HCT116 (cell line): ENCODE results near the gene GUCY2D. TPM values are rescaled to one million over a fixed set of nuclear protein-coding genes. Genes with fewer than 3 reads are reported as not detected.

ENCODE experiments used
- ATAC-seq: fragments of 200-7000 bp; cut with Tn5 transposase; 2 replicates; pipeline ENCODE4 v1.9.1; 2020; ENCODE audit warnings: mild to moderate bottlenecking, moderate library complexity
- BruUV-seq: library from RNA; stranded (reverse); fragments of 400-500 nt; replicated peaks from 2 replicates; lab custom pipeline; 2021; lab: Mats Ljungman, UMichigan
- CTCF ChIA-PET: fragments of 300-600 bp; sonication (Branson Sonifier 250); formaldehyde crosslinking; loops from one replicate; lab custom pipeline; 2021; ENCODE audit warnings: antibody characterized with exemption; lab: Charles Lee
- POLR2A ChIA-PET: fragments of 300-600, 350-600 bp; sonication (Branson Sonifier 250); formaldehyde crosslinking; loops from one replicate; lab custom pipeline; 2021; ENCODE audit warnings: antibody characterized with exemption; lab: Charles Lee
- RAD21 ChIA-PET, 2 experiments: fragments of 300-600 bp; sonication (Branson Sonifier 250); formaldehyde crosslinking; loops; one replicate each; lab custom pipeline; 2023; ENCODE audit warnings: low total read pairs in 2 of 2; ENCODE audit not compliant: uncharacterized antibody in 2 of 2, unreplicated experiment in 2 of 2, low non-redundant PET in 1 of 2; lab: Charles Lee
- DNase-seq: peaks from one replicate; pipeline ENCODE4 v3.0.0-alpha.2; 2010; ENCODE audit warnings: low read depth, low spot score
- H2AFZ ChIP-seq: fragments of 200-600 bp; shearing (Covaris generic), sonication (generic); 2 replicates; pipeline ENCODE4 v1.6.1; 2017; ENCODE audit warnings: low read depth, mixed run types, mixed read lengths, antibody characterized with exemption, low read length; ENCODE audit not compliant: poor library complexity, severe bottlenecking
- H3K27ac ChIP-seq: 2 replicates; pipeline ENCODE4 v1.5.1; 2012; ENCODE audit warnings: low read depth, low read length
- H3K27me3 ChIP-seq: fragments of 200-600 bp; sonication (generic); 2 replicates; pipeline ENCODE4 v1.6.1; 2016; ENCODE audit warnings: mixed run types, low read length, mixed read lengths; ENCODE audit not compliant: insufficient read depth
- H3K36me3 ChIP-seq, 2 experiments: fragments of 200-500 bp in 1 of 2; fragments of 200-600 bp in 1 of 2; sonication (Bioruptor generic) in 1 of 2; sonication (generic) in 1 of 2; 2 replicates each; pipeline versions ENCODE4 v1.5.1 to v1.6.1; 2014 to 2016; ENCODE audit warnings: low read length in 2 of 2, inconsistent platforms in 1 of 2, mixed read lengths in 1 of 2, mixed run types in 1 of 2; ENCODE audit not compliant: insufficient read depth in 2 of 2, control insufficient read depth in 1 of 2
- H3K4me1 ChIP-seq, 2 experiments: fragments of 200-600 bp in 1 of 2; sonication (generic) in 1 of 2; 2 replicates each; pipeline versions ENCODE4 v1.5.1 to v1.6.1; 2012 to 2017; ENCODE audit warnings: low read length in 2 of 2, inconsistent platforms in 1 of 2, mild to moderate bottlenecking in 1 of 2, mixed read lengths in 1 of 2, mixed run types in 1 of 2, moderate library complexity in 1 of 2; ENCODE audit not compliant: insufficient read depth in 2 of 2, control insufficient read depth in 1 of 2
- H3K4me2 ChIP-seq: fragments of 200-600 bp; sonication (generic); 2 replicates; pipeline ENCODE4 v1.6.1; 2017; ENCODE audit warnings: mixed run types, low read length, mixed read lengths
- H3K4me3 ChIP-seq, 2 experiments: fragments of 200-600 bp in 1 of 2; sonication (generic) in 1 of 2; replicated peaks in 1 of 2; 2 replicates each; pipeline ENCODE4 v1.5.1; 2011 to 2016; ENCODE audit warnings: low read length in 2 of 2, control low read depth in 1 of 2, low read depth in 1 of 2, mild to moderate bottlenecking in 1 of 2, mixed read lengths in 1 of 2, mixed run types in 1 of 2
- H3K79me2 ChIP-seq: fragments of 200-600 bp; sonication (generic); 2 replicates; pipeline ENCODE4 v1.6.1; 2017; ENCODE audit warnings: mild to moderate bottlenecking, mixed run types, low read length, moderate library complexity, mixed read lengths; ENCODE audit not compliant: insufficient read depth
- H3K9ac ChIP-seq: fragments of 200-600 bp; sonication (generic); 2 replicates; pipeline ENCODE4 v1.6.1; 2016; ENCODE audit warnings: low read length, mixed read lengths
- H3K9me2 ChIP-seq: fragments of 200-600 bp; sonication (generic), shearing (Covaris generic); 2 replicates; pipeline ENCODE4 v1.6.1; 2017; ENCODE audit warnings: mixed run types, mild to moderate bottlenecking, moderate library complexity; ENCODE audit not compliant: insufficient read depth
- H3K9me3 ChIP-seq, 2 experiments: fragments of 200-500 bp in 1 of 2; fragments of 200-600 bp in 1 of 2; sonication (Bioruptor generic) in 1 of 2; sonication (generic) in 1 of 2; 2 replicates each; pipeline ENCODE4 v1.6.1; 2014 to 2017; ENCODE audit warnings: low read length in 2 of 2, mixed read lengths in 2 of 2, inconsistent platforms in 1 of 2, low read depth in 1 of 2, mild to moderate bottlenecking in 1 of 2, mixed run types in 1 of 2, moderate library complexity in 1 of 2; ENCODE audit not compliant: control insufficient read depth in 1 of 2, insufficient read depth in 1 of 2
- H4K20me1 ChIP-seq: fragments of 200-600 bp; sonication (generic), shearing (Covaris generic); 2 replicates; pipeline ENCODE4 v1.6.1; 2017; ENCODE audit warnings: mixed run types, mild to moderate bottlenecking, moderate library complexity; ENCODE audit not compliant: insufficient read depth
- CEBPB ChIP-seq: IDR thresholded peaks from 2 replicates; pipeline ENCODE4 v1.6.1; 2012; ENCODE audit warnings: low read depth
- CTCF ChIP-seq, 3 experiments: fragments of 200-600 bp in 1 of 3; sonication (generic) in 1 of 3; IDR thresholded peaks in 2 of 3; conservative IDR thresholded peaks in 1 of 3; 2 replicates each; pipeline ENCODE4 v1.5.1; 2012 to 2017; ENCODE audit warnings: low read depth in 2 of 3, low read length in 2 of 3, antibody characterized with exemption in 1 of 3, borderline replicate concordance in 1 of 3, control low read depth in 1 of 3, mild to moderate bottlenecking in 1 of 3, mixed read lengths in 1 of 3, mixed run types in 1 of 3, moderate library complexity in 1 of 3; ENCODE audit not compliant: insufficient read depth in 1 of 3
- ELF1 ChIP-seq: IDR thresholded peaks from 2 replicates; pipeline ENCODE4 v1.6.1; 2012; ENCODE audit warnings: low read depth, borderline replicate concordance
- EZH2 ChIP-seq: fragments of 200-600 bp; sonication (generic); IDR thresholded peaks from 2 replicates; pipeline ENCODE4 v1.6.1; 2017; ENCODE audit warnings: antibody characterized with exemption, mixed run types
- EZH2phosphoT487 ChIP-seq: fragments of 200-600 bp; IDR thresholded peaks from 2 replicates; pipeline ENCODE4 v1.6.1; 2018; ENCODE audit warnings: antibody characterized with exemption, borderline replicate concordance
- FOSL1 ChIP-seq: IDR thresholded peaks from 2 replicates; pipeline ENCODE4 v1.6.1; 2012; ENCODE audit warnings: low read depth
- SIN3A ChIP-seq: IDR thresholded peaks from 2 replicates; pipeline ENCODE4 v1.6.1; 2012; ENCODE audit warnings: low read depth
- SP1 ChIP-seq: IDR thresholded peaks from 2 replicates; pipeline ENCODE4 v1.6.1; 2012; ENCODE audit warnings: low read depth
- TCF7L2 ChIP-seq: IDR thresholded peaks from 2 replicates; pipeline ENCODE4 v1.7.0; 2011; ENCODE audit warnings: borderline replicate concordance, inconsistent platforms; ENCODE audit not compliant: insufficient read depth, insufficient read length; ENCODE audit errors: extremely low read depth
- ZFX ChIP-seq: fragments of 450-650 bp; IDR thresholded peaks from 2 replicates; pipeline ENCODE4 v1.6.1; 2017
- ZNF274 ChIP-seq: fragments of 200-500 bp; sonication (Bioruptor generic); IDR thresholded peaks from 2 replicates; pipeline ENCODE4 v1.6.1; 2014; ENCODE audit warnings: mild to moderate bottlenecking, low read depth, low read length, inconsistent platforms
- intact Hi-C: fragments of 100-400 bp; cut with micrococcal nuclease; formaldehyde crosslinking; loops from 2 replicates; pipeline ENCODE4 v1.10.0; 2022
- total RNA-seq: library from RNA; stranded (reverse); gene quantifications from one replicate; pipeline ENCODE4 v1.2.1, GENCODE V29; 2021; ENCODE audit not compliant: unreplicated experiment
- TF ChIP-seq, protein P1 (sequence below): IDR thresholded peaks from 2 replicates; pipeline ENCODE4 v1.6.1; 2012

The GUCY2D gene
- total RNA-seq, 1 experiment from 2014 or later: 1.4 TPM

DNA sequence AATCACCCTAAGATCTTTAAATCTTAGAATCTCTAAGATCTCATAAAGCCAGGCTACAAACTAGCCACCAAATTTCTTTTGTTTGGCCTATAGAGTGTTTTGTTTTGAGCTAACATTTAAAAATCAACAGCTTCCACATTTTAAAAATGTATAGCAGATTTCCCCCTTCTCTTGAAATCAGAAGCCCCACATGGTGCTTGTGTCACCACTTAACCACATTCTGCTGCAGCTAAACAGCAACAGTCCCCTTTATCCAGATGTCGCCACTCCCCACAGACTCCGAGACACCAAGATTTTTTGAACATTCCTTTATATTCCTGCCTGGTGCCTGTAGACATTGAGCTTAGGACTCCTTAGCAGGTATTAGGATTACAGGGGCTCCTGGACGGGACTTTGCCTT lies 16.0 kb downstream of the GUCY2D start:
- Histone ChIP-seq H3K4me3 (no peak overlapping the region), H2AFZ (no peak overlapping the region), H4K20me1 (no peaks in the 10 kb centered on the region), H3K79me2 (no peaks in the 10 kb centered on the region), H3K4me1 (peaks cover 8 to 45% of the 10 kb centered on the region in 2 experiments; a peak in 3 of 4 replicates), H3K36me3 (no peaks in the 10 kb centered on the region), H3K4me2 (peak overlapping the region; percentile 98; the same call in 1 of the 2 replicates), H3K9ac (no peak overlapping the region), H3K27ac (no peak overlapping the region), H3K27me3 (no peaks in the 10 kb centered on the region), H3K9me2 (no peaks in the 10 kb centered on the region), H3K9me3 (no peaks in the 10 kb centered on the region)
- DNase-seq: no peak
- TF ChIP-seq SP1 (no peak), TCF7L2 (no peak), ZNF274 (no peak)
- intact Hi-C loops: no loop called here
- ChIA-PET POLR2A (no interaction called here), RAD21 (interaction anchor here in 1 of 2 experiments (1.2 kb wide), 1 partner anchor 101 kb away, joined by 3 read pairs; no protein-coding TSS in a partner anchor), CTCF (interaction anchor here (1.2 to 3.6 kb wide), 7 partner anchors 14 to 42 kb away, joined by 4 to 28 read pairs (median 5); no protein-coding TSS in a partner anchor)
- no TSS peak for BruUV-seq
- no peak for ATAC-seq

GRCh38 chr17:8019166-8019565 lies 16.8 kb downstream of the GUCY2D start:
- no peaks in the 10 kb centered on the region for H4K20me1 ChIP-seq
- ChIA-PET CTCF (interaction anchor here (1.5 to 3.6 kb wide), 3 partner anchors 16 to 38 kb away, joined by 4 to 28 read pairs (median 6); no protein-coding TSS in a partner anchor), RAD21 (interaction anchor here in 1 of 2 experiments (1.2 kb wide), 1 partner anchor 100 kb away, joined by 3 read pairs; no protein-coding TSS in a partner anchor), POLR2A (no interaction called here)
- H3K9ac ChIP-seq: peak overlapping the region; percentile 23; the same call in 1 of the 2 replicates
- TF ChIP-seq FOSL1: no peak
- TF ChIP-seq, protein P1, sequence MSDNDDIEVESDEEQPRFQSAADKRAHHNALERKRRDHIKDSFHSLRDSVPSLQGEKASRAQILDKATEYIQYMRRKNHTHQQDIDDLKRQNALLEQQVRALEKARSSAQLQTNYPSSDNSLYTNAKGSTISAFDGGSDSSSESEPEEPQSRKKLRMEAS: no peak
- TF ChIP-seq CTCF (IDR thresholded peaks at IDR 0.05 in 2 of 3, conservative IDR thresholded peaks at IDR 0.05 in 1 of 3; ENCODE audit: borderline replicate concordance in 1 of 3, insufficient read depth in 1 of 3, low read depth in 2 of 3, low read length in 2 of 3): no peak
- TF ChIP-seq SIN3A: no peak
- TF ChIP-seq EZH2phosphoT487: no peak
- TF ChIP-seq ZFX: no peak
- no peak for TF ChIP-seq CEBPB
- TF ChIP-seq EZH2: no peak
- TF ChIP-seq ELF1: no peak
- no peaks in the 10 kb centered on the region for H3K36me3 ChIP-seq
- H3K4me3 ChIP-seq: no peak overlapping the region
- H3K4me1 ChIP-seq: peaks cover 8 to 45% of the 10 kb centered on the region in 2 experiments; a peak in 3 of 4 replicates
- ATAC-seq (no peak), DNase-seq (no peak)
- H3K9me2 ChIP-seq: no peaks in the 10 kb centered on the region
- peak overlapping the region; percentile 56 for H3K4me2 ChIP-seq
- no peaks in the 10 kb centered on the region for H3K9me3 ChIP-seq
- BruUV-seq: no TSS peak
- H3K27ac ChIP-seq: no peak overlapping the region
- H3K27me3 ChIP-seq: no peaks in the 10 kb centered on the region
- intact Hi-C loops: no loop called here
- no peaks in the 10 kb centered on the region for H3K79me2 ChIP-seq
- H2AFZ ChIP-seq: no peak overlapping the region
